ENCODE data around the gene POU3F3.

POU3F3 gene

DNA sequence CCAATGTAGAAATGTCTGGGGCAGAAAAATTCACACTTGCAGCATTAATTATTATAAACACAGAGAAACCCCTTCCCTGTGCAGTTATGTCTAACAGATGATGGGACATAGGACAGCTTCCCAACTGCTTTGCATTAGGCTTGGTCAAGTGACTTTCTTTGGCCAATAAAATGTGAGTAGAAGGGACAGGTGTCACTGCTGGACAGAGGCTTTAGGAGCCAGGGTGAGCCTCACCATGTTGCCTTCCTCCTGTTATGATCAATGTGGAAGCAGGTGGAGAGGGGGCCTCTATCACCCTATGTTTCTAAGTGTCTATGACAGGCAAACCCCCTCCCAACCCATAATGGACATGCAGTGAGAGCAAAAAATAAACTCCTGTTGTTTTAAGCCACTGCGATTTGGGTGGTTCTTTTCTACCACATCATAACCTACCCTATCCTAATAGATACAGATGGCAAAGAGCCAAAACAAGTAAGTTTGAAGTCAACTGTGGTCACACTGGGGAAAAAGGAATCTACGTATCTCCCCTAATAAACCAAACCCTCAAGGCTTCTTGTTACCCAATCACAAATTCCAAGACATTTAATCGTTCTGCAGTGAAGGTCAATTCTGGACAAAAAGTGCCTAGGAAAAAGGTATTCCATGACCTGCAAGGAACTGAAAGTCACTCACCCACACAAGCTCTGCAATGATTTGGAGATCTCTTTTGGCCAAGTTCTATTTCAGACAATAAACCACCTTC, 28.6 kb upstream of the POU3F3 start:
- Histone ChIP-seq H3K9me3 (ENCODE audit: control insufficient read depth, insufficient read depth, low read length) (peaks cover 9% of the 10 kb centered on the region; the same call in 1 of the 2 replicates), H3K9me2 (replicated peaks; ENCODE audit: control insufficient read depth, low read length) (no peaks in the 10 kb centered on the region), H3K4me1 (ENCODE audit: control insufficient read depth, low read length) (no peaks in the 10 kb centered on the region), H4K20me1 (ENCODE audit: control insufficient read depth, insufficient read depth, low read depth, low read length) (no peaks in the 10 kb centered on the region), H3K4me3 (ENCODE audit: low read length) (no peak overlapping the region), H3F3A (ENCODE audit: control insufficient read depth, insufficient read depth) (no peaks in the 10 kb centered on the region), H3K36me3 (ENCODE audit: control insufficient read depth, low read length) (no peaks in the 10 kb centered on the region), H3K79me2 (ENCODE audit: control insufficient read depth, low read length) (no peaks in the 10 kb centered on the region), H3K4me2 (ENCODE audit: low read length) (no peak overlapping the region), H3K27ac (ENCODE audit: low read depth, low read length) (no peak overlapping the region), H3K27me3 (ENCODE audit: control insufficient read depth, low read length) (no peaks in the 10 kb centered on the region)
- TF ChIP-seq, protein P1, sequence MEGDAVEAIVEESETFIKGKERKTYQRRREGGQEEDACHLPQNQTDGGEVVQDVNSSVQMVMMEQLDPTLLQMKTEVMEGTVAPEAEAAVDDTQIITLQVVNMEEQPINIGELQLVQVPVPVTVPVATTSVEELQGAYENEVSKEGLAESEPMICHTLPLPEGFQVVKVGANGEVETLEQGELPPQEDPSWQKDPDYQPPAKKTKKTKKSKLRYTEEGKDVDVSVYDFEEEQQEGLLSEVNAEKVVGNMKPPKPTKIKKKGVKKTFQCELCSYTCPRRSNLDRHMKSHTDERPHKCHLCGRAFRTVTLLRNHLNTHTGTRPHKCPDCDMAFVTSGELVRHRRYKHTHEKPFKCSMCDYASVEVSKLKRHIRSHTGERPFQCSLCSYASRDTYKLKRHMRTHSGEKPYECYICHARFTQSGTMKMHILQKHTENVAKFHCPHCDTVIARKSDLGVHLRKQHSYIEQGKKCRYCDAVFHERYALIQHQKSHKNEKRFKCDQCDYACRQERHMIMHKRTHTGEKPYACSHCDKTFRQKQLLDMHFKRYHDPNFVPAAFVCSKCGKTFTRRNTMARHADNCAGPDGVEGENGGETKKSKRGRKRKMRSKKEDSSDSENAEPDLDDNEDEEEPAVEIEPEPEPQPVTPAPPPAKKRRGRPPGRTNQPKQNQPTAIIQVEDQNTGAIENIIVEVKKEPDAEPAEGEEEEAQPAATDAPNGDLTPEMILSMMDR (IDR thresholded peaks at IDR 0.05; ENCODE audit: low read depth, low read length, poor library complexity, severe bottlenecking): no peak
- no peak for TF ChIP-seq EZH2phosphoT487 (IDR thresholded peaks at IDR 0.05; ENCODE audit: borderline replicate concordance, low read length)

DNA sequence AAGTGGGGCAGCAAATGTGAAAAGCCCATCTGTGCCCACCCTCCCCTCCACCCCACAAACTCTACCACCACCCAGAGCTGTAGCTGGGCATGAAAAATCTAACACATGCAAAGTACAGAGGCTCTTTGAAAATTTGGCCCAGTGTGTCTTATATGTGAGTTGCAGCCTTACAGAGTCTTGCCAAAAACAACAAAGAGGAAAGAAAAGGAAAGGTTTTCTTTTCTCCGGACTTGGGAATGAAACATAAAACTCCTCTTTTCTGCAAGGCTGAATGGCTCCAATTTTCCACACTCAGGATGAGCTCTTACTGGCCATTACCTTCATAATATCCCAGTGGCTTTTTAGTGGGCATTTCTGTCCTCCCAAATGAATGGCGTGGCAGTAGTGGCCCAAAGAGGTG, 27.9 kb upstream of the POU3F3 start:
- no peak overlapping the region for H3K27ac ChIP-seq (ENCODE audit: low read depth, low read length)
- TF ChIP-seq, protein P1 (IDR thresholded peaks at IDR 0.05; ENCODE audit: low read depth, low read length, poor library complexity, severe bottlenecking): no peak
- TF ChIP-seq EZH2phosphoT487 (IDR thresholded peaks at IDR 0.05; ENCODE audit: borderline replicate concordance, low read length): no peak
- H3F3A ChIP-seq (ENCODE audit: control insufficient read depth, insufficient read depth): no peaks in the 10 kb centered on the region

GRCh38 chr2:104831742-104832141, 22.2 kb upstream of the POU3F3 start:
- Histone ChIP-seq H3K4me1 (ENCODE audit: control insufficient read depth, low read length) (no peaks in the 10 kb centered on the region), H4K20me1 (ENCODE audit: control insufficient read depth, insufficient read depth, low read depth, low read length) (no peaks in the 10 kb centered on the region), H3K79me2 (ENCODE audit: control insufficient read depth, low read length) (no peaks in the 10 kb centered on the region), H3K27ac (ENCODE audit: low read depth, low read length) (no peak overlapping the region), H3F3A (ENCODE audit: control insufficient read depth, insufficient read depth) (no peaks in the 10 kb centered on the region), H3K27me3 (ENCODE audit: control insufficient read depth, low read length) (no peaks in the 10 kb centered on the region), H3K9me3 (ENCODE audit: control insufficient read depth, insufficient read depth, low read length) (no peaks in the 10 kb centered on the region), H3K36me3 (ENCODE audit: control insufficient read depth, low read length) (no peaks in the 10 kb centered on the region), H3K4me3 (ENCODE audit: low read length) (no peak overlapping the region), H3K9me2 (replicated peaks; ENCODE audit: control insufficient read depth, low read length) (no peaks in the 10 kb centered on the region), H3K4me2 (ENCODE audit: low read length) (no peak overlapping the region)
- no peak for TF ChIP-seq EZH2phosphoT487 (IDR thresholded peaks at IDR 0.05; ENCODE audit: borderline replicate concordance, low read length)
- TF ChIP-seq, protein P1 (IDR thresholded peaks at IDR 0.05; ENCODE audit: low read depth, low read length, poor library complexity, severe bottlenecking): no peak

More for the DNA sequence above, 27.9 kb upstream of the POU3F3 start:
- Histone ChIP-seq H3K9me2 (replicated peaks; ENCODE audit: control insufficient read depth, low read length) (no peaks in the 10 kb centered on the region), H4K20me1 (ENCODE audit: control insufficient read depth, insufficient read depth, low read depth, low read length) (no peaks in the 10 kb centered on the region), H3K79me2 (ENCODE audit: control insufficient read depth, low read length) (no peaks in the 10 kb centered on the region), H3K4me3 (ENCODE audit: low read length) (no peak overlapping the region), H3K36me3 (ENCODE audit: control insufficient read depth, low read length) (no peaks in the 10 kb centered on the region), H3K9me3 (ENCODE audit: control insufficient read depth, insufficient read depth, low read length) (peaks cover 9% of the 10 kb centered on the region; the same call in 1 of the 2 replicates), H3K27me3 (ENCODE audit: control insufficient read depth, low read length) (no peaks in the 10 kb centered on the region), H3K4me1 (ENCODE audit: control insufficient read depth, low read length) (no peaks in the 10 kb centered on the region), H3K4me2 (ENCODE audit: low read length) (no peak overlapping the region)
